OCI-LY7 (cell line): ENCODE data around the gene CHTF8. TPM values are rescaled to one million over a fixed set of nuclear protein-coding genes. Genes with fewer than 3 reads are reported as not detected.

Experiments used
- BruUV-seq: library from RNA; stranded (reverse); fragments of 400-500 nt; replicated peaks from 2 replicates; lab custom pipeline; 2021; lab: Mats Ljungman, UMichigan
- CTCF ChIA-PET: fragments of 300-600 bp; sonication (Branson Sonifier 250); formaldehyde crosslinking; loops from one replicate; lab custom pipeline; 2022; ENCODE audit warnings: antibody characterized with exemption; ENCODE audit not compliant: unreplicated experiment; lab: Charles Lee
- POLR2A ChIA-PET: fragments of 300-600 bp; sonication (Branson Sonifier 250); formaldehyde crosslinking; loops from one replicate; lab custom pipeline; 2022; ENCODE audit warnings: antibody characterized with exemption; lab: Charles Lee
- DNase-seq: peaks from one replicate; pipeline ENCODE4 v3.0.0-alpha.2; 2015; ENCODE audit warnings: low spot score
- H2AFZ ChIP-seq: fragments of 200-600 bp; sonication (generic), shearing (Covaris generic); 2 replicates; pipeline ENCODE4 v1.6.1; 2014; ENCODE audit warnings: mild to moderate bottlenecking, antibody characterized with exemption, low read length, moderate library complexity
- H3K27ac ChIP-seq: fragments of 200-600 bp; sonication (generic); 2 replicates; pipeline ENCODE4 v1.5.1; 2014; ENCODE audit warnings: mixed run types, low read depth, mild to moderate bottlenecking, moderate library complexity, low read length, inconsistent platforms; ENCODE audit not compliant: poor library complexity, severe bottlenecking
- H3K36me3 ChIP-seq: fragments of 200-600 bp; sonication (generic); 2 replicates; pipeline ENCODE4 v1.6.1; 2014; ENCODE audit warnings: mild to moderate bottlenecking, antibody characterized with exemption, low read length, moderate library complexity, mixed read lengths; ENCODE audit not compliant: insufficient read depth
- H3K4me1 ChIP-seq: fragments of 200-600 bp; sonication (generic); 2 replicates; pipeline ENCODE4 v1.5.1; 2014; ENCODE audit warnings: mild to moderate bottlenecking, low read length; ENCODE audit not compliant: insufficient read depth, poor library complexity, severe bottlenecking
- H3K4me2 ChIP-seq: fragments of 200-600 bp; sonication (generic); 2 replicates; pipeline ENCODE4 v1.6.1; 2014; ENCODE audit warnings: mild to moderate bottlenecking, low read length
- H3K4me3 ChIP-seq: fragments of 200-600 bp; sonication (generic); 2 replicates; pipeline ENCODE4 v1.5.1; 2014; ENCODE audit warnings: mild to moderate bottlenecking, low read depth, low read length; ENCODE audit not compliant: poor library complexity, severe bottlenecking
- H3K79me2 ChIP-seq: fragments of 200-600 bp; sonication (generic); 2 replicates; pipeline ENCODE4 v1.6.1; 2016; ENCODE audit warnings: low read depth, mild to moderate bottlenecking, low read length, moderate library complexity, mixed read lengths; ENCODE audit not compliant: insufficient read depth
- H3K9me2 ChIP-seq: fragments of 200-600 bp; sonication (generic); 2 replicates; pipeline ENCODE4 v1.6.1; 2016; ENCODE audit warnings: mild to moderate bottlenecking, low read length, mixed read lengths; ENCODE audit not compliant: insufficient read depth
- H3K9me3 ChIP-seq: fragments of 200-600 bp; sonication (generic); 2 replicates; pipeline ENCODE4 v1.6.1; 2014; ENCODE audit warnings: mild to moderate bottlenecking, mixed run types, low read length, mixed read lengths
- H4K20me1 ChIP-seq: fragments of 200-600 bp; sonication (generic); 2 replicates; pipeline ENCODE4 v1.6.1; 2014; ENCODE audit warnings: mild to moderate bottlenecking, antibody characterized with exemption, low read length, moderate library complexity, mixed read lengths; ENCODE audit not compliant: insufficient read depth
- CTCF ChIP-seq: fragments of 200-600 bp; sonication (generic); conservative IDR thresholded peaks from 2 replicates; pipeline ENCODE4 v1.5.1; 2014; ENCODE audit warnings: mild to moderate bottlenecking, antibody characterized with exemption, low read length, moderate library complexity, mixed read lengths
- EZH2phosphoT487 ChIP-seq: fragments of 200-600 bp; sonication (generic); IDR thresholded peaks from 2 replicates; pipeline ENCODE4 v1.6.1; 2018; ENCODE audit warnings: low read depth, borderline replicate concordance, mild to moderate bottlenecking, mixed run types, antibody characterized with exemption, low read length, moderate library complexity, mixed read lengths
- intact Hi-C: fragments of 100-400 bp; cut with micrococcal nuclease; formaldehyde crosslinking; loops from one replicate; pipeline ENCODE4 v1.10.0; 2022; ENCODE audit not compliant: unreplicated experiment
- total RNA-seq, 2 experiments: library from RNA; depleted of rRNA in 1 of 2; stranded (reverse); fragments of >200 nt in 1 of 2; shearing (Covaris generic) in 1 of 2; gene quantifications; 2 replicates each; pipeline ENCODE4 v1.2.3, GENCODE V29; 2014 to 2022

CHTF8 gene
- total RNA-seq, 2 experiments from 2014 or later, result 58.8 to 151 TPM

- Histone ChIP-seq H3K9me2 (no peaks in the 10 kb centered on the region), H3K27ac (no peak overlapping the region), H3K79me2 (peaks cover 6% of the 10 kb centered on the region; the same call in 1 of the 2 replicates), H3K4me1 (no peaks in the 10 kb centered on the region), H3K4me2 (no peak overlapping the region), H3K4me3 (no peak overlapping the region), H4K20me1 (no peaks in the 10 kb centered on the region), H3K36me3 (peaks cover 88% of the 10 kb centered on the region), H3K9me3 (no peaks in the 10 kb centered on the region), H2AFZ (no peak overlapping the region)
- DNase-seq, result no peak
- intact Hi-C loops, result no loop called here
- CTCF ChIA-PET, result no interaction called here
- TF ChIP-seq EZH2phosphoT487, result no peak
- TF ChIP-seq CTCF, result no peak
- POLR2A ChIA-PET, result interaction anchor here (0.7 to 1.2 kb wide), 3 partner anchors 12 to 140 kb away, joined by 3 to 7 read pairs (median 4); no protein-coding TSS in a partner anchor
- BruUV-seq, result no TSS peak
These were observed 13.3 kb upstream of the CHTF8 start for GRCh38 chr16:69145658-69146057.

DNA sequence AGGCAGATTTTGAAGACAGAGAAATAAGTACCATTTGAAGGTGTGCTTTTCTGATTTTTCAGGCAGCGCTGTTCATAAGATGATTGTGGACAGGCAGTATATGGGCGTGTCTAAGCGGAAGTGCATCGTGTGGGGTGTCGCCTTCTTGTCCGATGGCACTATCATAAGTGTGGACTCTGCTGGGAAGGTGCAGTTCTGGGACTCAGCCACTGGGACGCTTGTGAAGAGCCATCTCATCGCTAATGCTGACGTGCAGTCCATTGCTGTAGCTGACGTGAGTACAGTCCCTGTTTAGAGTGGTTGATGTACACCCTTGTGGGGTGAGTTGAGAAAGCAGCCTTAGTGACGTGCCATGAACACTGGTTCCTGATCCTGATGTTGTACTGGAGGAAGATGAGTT is 10.7 kb upstream of the CHTF8 start:
- intact Hi-C loops, result no loop called here
- no peaks in the 10 kb centered on the region for H3K9me3 ChIP-seq
- BruUV-seq, result no TSS peak
- no peak overlapping the region for H3K27ac ChIP-seq
- no peaks in the 10 kb centered on the region for H4K20me1 ChIP-seq
- no peak overlapping the region for H3K4me2 ChIP-seq
- no peak overlapping the region for H3K4me3 ChIP-seq
- TF ChIP-seq EZH2phosphoT487, result no peak
- no peak for TF ChIP-seq CTCF
- H3K4me1 ChIP-seq, result no peaks in the 10 kb centered on the region
- H3K36me3 ChIP-seq, result peaks cover 86% of the 10 kb centered on the region
- POLR2A ChIA-PET, result no interaction called here
- CTCF ChIA-PET, result no interaction called here
- H3K9me2 ChIP-seq, result no peaks in the 10 kb centered on the region
- H2AFZ ChIP-seq, result no peak overlapping the region
- DNase-seq, result no peak
- peaks cover 9% of the 10 kb centered on the region; the same call in 1 of the 2 replicates for H3K79me2 ChIP-seq

DNA sequence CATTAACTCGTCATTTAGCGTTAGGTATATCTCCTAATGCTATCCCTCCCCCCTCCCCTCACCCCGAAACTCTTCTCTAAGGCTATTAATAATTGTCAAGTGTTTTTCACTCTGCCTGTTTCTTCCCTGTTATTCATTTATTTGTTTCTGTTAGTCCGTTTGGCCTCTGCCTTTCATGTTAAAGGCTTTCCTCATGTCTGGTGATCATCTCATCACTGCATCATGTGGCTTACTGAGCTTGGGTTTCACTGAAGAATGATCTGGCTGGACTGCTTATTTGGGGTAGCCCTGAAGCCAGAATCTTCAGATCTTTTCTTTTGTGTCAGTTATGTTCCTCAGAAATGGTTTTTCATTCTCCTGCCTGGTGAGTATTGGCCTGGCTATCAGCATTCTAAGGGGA is 9.5 kb upstream of the CHTF8 start:
- TF ChIP-seq EZH2phosphoT487, result no peak
- TF ChIP-seq CTCF, result no peak
- no peak overlapping the region for H3K4me3 ChIP-seq
- POLR2A ChIA-PET, result no interaction called here

More for the DNA sequence above, 9.5 kb upstream of the CHTF8 start:
- H3K9me2 ChIP-seq, result no peaks in the 10 kb centered on the region
- CTCF ChIA-PET, result no interaction called here
- H2AFZ ChIP-seq, result no peak overlapping the region
- no peak overlapping the region for H3K27ac ChIP-seq
- intact Hi-C loops, result no loop called here
- H3K4me1 ChIP-seq, result no peaks in the 10 kb centered on the region
- no peak for DNase-seq
- peaks cover 90% of the 10 kb centered on the region for H3K36me3 ChIP-seq
- H3K9me3 ChIP-seq, result no peaks in the 10 kb centered on the region
- peaks cover 16% of the 10 kb centered on the region; the same call in 1 of the 2 replicates for H3K79me2 ChIP-seq
- H3K4me2 ChIP-seq, result no peak overlapping the region
- 0 out of 2 replicates have a peak, but pooled peaks cover 3% of the 10 kb centered on the region for H4K20me1 ChIP-seq
- BruUV-seq, result no TSS peak
